ENCODE measurements around the gene CDC5L. TPM values are rescaled to one million over a fixed set of nuclear protein-coding genes. Genes with fewer than 3 reads are reported as not detected.
"Not testable (repeated sequence)": the region's sequence is repeated elsewhere in the genome, so short reads cannot be mapped to it uniquely, and the experiment has no call there.

The CDC5L gene
- total RNA-seq, 1 donor from 2014 or later: 20.2 TPM

GRCh38 chr6:44341095-44341890 lies 46.2 kb upstream of the CDC5L start:
- Mint-ChIP-seq H3K36me3 (ENCODE audit: low read depth) (no peaks in the 10 kb centered on the region), H3K4me1 (no peaks in the 10 kb centered on the region), H3K27ac (no peak overlapping the region), H3K9me3 (no peaks in the 10 kb centered on the region), H3K4me3 (no peak overlapping the region), H3K27me3 (peaks cover 42% of the 10 kb centered on the region)
- CTCF ChIA-PET: interaction anchor here (1.2 kb wide), 1 partner anchor 190 kb away, joined by 3 read pairs; no protein-coding TSS in a partner anchor
- DNase-seq (no peak), ATAC-seq (ENCODE audit: low read depth) (no peak)
- no peak for TF ChIP-seq CTCF (IDR thresholded peaks at IDR 0.05)
- intact Hi-C loops (cut with micrococcal nuclease): no loop called here
- POLR2A ChIA-PET: no interaction called here

GRCh38 chr6:44342052-44342451 lies 45.5 kb upstream of the CDC5L start:
- peaks cover 44% of the 10 kb centered on the region for H3K27me3 Mint-ChIP-seq
- H3K4me3 Mint-ChIP-seq: no peak overlapping the region
- ATAC-seq (ENCODE audit: low read depth): no peak
- ChIA-PET POLR2A (no interaction called here), CTCF (interaction anchor here (1.2 kb wide), 1 partner anchor 191 kb away, joined by 3 read pairs; no protein-coding TSS in a partner anchor)
- no peaks in the 10 kb centered on the region for H3K4me1 Mint-ChIP-seq
- intact Hi-C loops (cut with micrococcal nuclease): no loop called here
- DNase-seq: no peak
- TF ChIP-seq CTCF (IDR thresholded peaks at IDR 0.05): no peak
- H3K9me3 Mint-ChIP-seq: no peaks in the 10 kb centered on the region
- no peaks in the 10 kb centered on the region for H3K36me3 Mint-ChIP-seq (ENCODE audit: low read depth)
- no peak overlapping the region for H3K27ac Mint-ChIP-seq

- Mint-ChIP-seq H3K27me3 (peaks cover 45% of the 10 kb centered on the region), H3K27ac (no peak within 1 kb of the TSS)
- no peak for DNase-seq
Measured at GRCh38 chr6:44342489-44342888, 45.0 kb upstream of the CDC5L start, which contains the start of gene SPATS1. TSS of gene SPATS1 (plus strand) at chr6:44342650. CDS start at chr6:44343096, 446 bp downstream.

GRCh38 chr6:44346818-44347217 lies 40.7 kb upstream of the CDC5L start:
- ATAC-seq (ENCODE audit: low read depth); H3K4me3 Mint-ChIP-seq; H3K27ac Mint-ChIP-seq; DNase-seq; H3K9me3 Mint-ChIP-seq; intact Hi-C loops (cut with micrococcal nuclease); H3K36me3 Mint-ChIP-seq (ENCODE audit: low read depth); H3K4me1 Mint-ChIP-seq; POLR2A ChIA-PET: not testable (repeated sequence)
- CTCF ChIA-PET: interaction anchor here (1.3 kb wide), 1 partner anchor 9 kb away, joined by 3 read pairs; no protein-coding TSS in a partner anchor
- H3K27me3 Mint-ChIP-seq: peaks cover 36% of the 10 kb centered on the region

More at GRCh38 chr6:44342489-44342888, 45.0 kb upstream of the CDC5L start, which contains the start of gene SPATS1:
- POLR2A ChIA-PET: no interaction called here
- CTCF ChIA-PET: interaction anchor here (1.2 kb wide), 1 partner anchor 191 kb away, joined by 3 read pairs; no protein-coding TSS in a partner anchor
- Mint-ChIP-seq H3K36me3 (ENCODE audit: low read depth) (no peaks in the 10 kb centered on the region), H3K9me3 (no peaks in the 10 kb centered on the region), H3K4me3 (no peak within 1 kb of the TSS), H3K4me1 (no peaks in the 10 kb centered on the region)
- intact Hi-C loops (cut with micrococcal nuclease): no loop called here
- no peak for ATAC-seq (ENCODE audit: low read depth)
- no peak for TF ChIP-seq CTCF (IDR thresholded peaks at IDR 0.05)

GRCh38 chr6:44349904-44350649 lies 37.4 kb upstream of the CDC5L start:
- Mint-ChIP-seq H3K27ac (no peak overlapping the region), H3K4me1 (no peaks in the 10 kb centered on the region), H3K9me3 (no peaks in the 10 kb centered on the region), H3K36me3 (ENCODE audit: low read depth) (no peaks in the 10 kb centered on the region), H3K4me3 (no peak overlapping the region), H3K27me3 (peaks cover 7% of the 10 kb centered on the region)
- ChIA-PET CTCF (no interaction called here), POLR2A (no interaction called here)
- ATAC-seq (ENCODE audit: low read depth): no peak
- intact Hi-C loops (cut with micrococcal nuclease): no loop called here
- DNase-seq: no peak
- TF ChIP-seq CTCF (IDR thresholded peaks at IDR 0.05): no peak

- intact Hi-C loops (cut with micrococcal nuclease); H3K9me3 Mint-ChIP-seq; H3K27me3 Mint-ChIP-seq; DNase-seq; H3K27ac Mint-ChIP-seq; H3K4me1 Mint-ChIP-seq; ATAC-seq (ENCODE audit: low read depth); H3K36me3 Mint-ChIP-seq (ENCODE audit: low read depth); POLR2A ChIA-PET; CTCF ChIA-PET; H3K4me3 Mint-ChIP-seq: not testable (repeated sequence)
Measured at GRCh38 chr6:44350650-44350994, 36.9 kb upstream of the CDC5L start.

Measured in activated B cell treated with CpG ODN at 0.5 μM for 24 hours (primary cell).